ENCODE data around the gene AMOTL2. TPM values are rescaled to one million over a fixed set of nuclear protein-coding genes. Genes with fewer than 3 reads are reported as not detected.

The AMOTL2 gene
- total and polyA plus RNA-seq, 2 donors (not counting 1 experiment from before 2014, with no cell fraction given), result not detected

DNA sequence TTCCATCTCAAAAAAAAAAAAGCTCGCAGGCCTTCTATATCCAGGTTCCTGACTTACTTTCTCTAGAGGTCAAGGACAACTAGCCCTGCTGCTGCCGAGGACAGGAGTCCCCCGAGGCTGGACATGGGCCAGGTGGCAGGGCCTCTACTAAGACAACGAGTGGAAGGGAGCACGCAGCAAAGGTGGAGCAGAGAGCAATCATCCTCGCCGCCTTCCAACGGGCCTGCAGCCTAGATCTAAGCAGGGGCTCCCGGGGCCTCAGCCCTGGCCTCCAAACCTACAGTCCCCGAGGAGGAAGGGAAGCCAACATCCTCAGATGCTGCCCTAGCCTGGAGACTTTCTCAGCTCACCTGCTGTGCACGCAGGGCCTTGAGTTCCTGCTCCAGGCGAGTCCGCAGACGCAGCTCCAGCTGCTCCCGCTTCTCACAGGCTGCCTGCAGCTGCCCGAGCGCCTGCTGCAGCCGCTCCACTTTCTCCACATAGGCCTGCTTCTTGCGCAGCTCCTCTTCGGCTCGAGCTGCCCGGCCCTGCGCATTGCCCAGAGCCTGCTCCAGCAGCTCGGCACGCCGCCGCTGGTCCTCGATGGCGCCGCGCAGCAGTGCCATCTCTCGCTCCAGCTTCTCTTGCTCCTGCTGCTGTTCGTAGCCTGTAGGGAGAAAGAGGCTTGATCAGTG is 12.9 kb downstream of the AMOTL2 start:
- Histone ChIP-seq H3K4me3 (ENCODE audit: control extremely low read depth in 1 of 5, extremely low read depth in 1 of 5, insufficient read depth in 1 of 5, low read depth in 2 of 5, low read length in 4 of 5) (no peak overlapping the region), H3K4me2 (replicated peaks; ENCODE audit: low read depth, low read length, poor library complexity, severe bottlenecking) (no peak overlapping the region), H3K79me2 (ENCODE audit: control insufficient read depth, insufficient read depth, low read length) (no peaks in the 10 kb centered on the region), H3K27ac (ENCODE audit: low read length in 2 of 2) (no peak overlapping the region), H2AFZ (ENCODE audit: insufficient read depth, low read depth, low read length, poor library complexity, severe bottlenecking) (no peak overlapping the region), H3K4me1 (ENCODE audit: control insufficient read depth in 2 of 2, insufficient read depth in 2 of 2, low read length in 2 of 2) (peaks cover 0 to 3% of the 10 kb centered on the region in 2 donors), H3K27me3 (replicated peaks in 1 of 4; ENCODE audit: control extremely low read depth in 1 of 4, control insufficient read depth in 3 of 4, insufficient read depth in 4 of 4, low read length in 3 of 4) (peaks cover 0 to 25% (median 2%) of the 10 kb centered on the region in 4 experiments), H3K36me3 (replicated peaks in 1 of 2; ENCODE audit: control extremely low read depth in 1 of 2, control insufficient read depth in 1 of 2, extremely low read depth in 1 of 2, insufficient read depth in 2 of 2, low read length in 1 of 2) (no peaks in the 10 kb centered on the region), H3K9ac (ENCODE audit: low read length) (no peak overlapping the region), H4K20me1 (ENCODE audit: control insufficient read depth, insufficient read depth, low read length, poor library complexity, severe bottlenecking) (no peaks in the 10 kb centered on the region), H3K9me3 (ENCODE audit: control extremely low read depth in 1 of 3, control insufficient read depth in 2 of 3, insufficient read depth in 1 of 3, low read length in 2 of 3) (no peaks in the 10 kb centered on the region)
- no peak for TF ChIP-seq EZH2 (IDR thresholded peaks at IDR 0.05; ENCODE audit: borderline replicate concordance, insufficient read depth, low read depth, low read length, poor library complexity, severe bottlenecking)
- TF ChIP-seq, protein P1, sequence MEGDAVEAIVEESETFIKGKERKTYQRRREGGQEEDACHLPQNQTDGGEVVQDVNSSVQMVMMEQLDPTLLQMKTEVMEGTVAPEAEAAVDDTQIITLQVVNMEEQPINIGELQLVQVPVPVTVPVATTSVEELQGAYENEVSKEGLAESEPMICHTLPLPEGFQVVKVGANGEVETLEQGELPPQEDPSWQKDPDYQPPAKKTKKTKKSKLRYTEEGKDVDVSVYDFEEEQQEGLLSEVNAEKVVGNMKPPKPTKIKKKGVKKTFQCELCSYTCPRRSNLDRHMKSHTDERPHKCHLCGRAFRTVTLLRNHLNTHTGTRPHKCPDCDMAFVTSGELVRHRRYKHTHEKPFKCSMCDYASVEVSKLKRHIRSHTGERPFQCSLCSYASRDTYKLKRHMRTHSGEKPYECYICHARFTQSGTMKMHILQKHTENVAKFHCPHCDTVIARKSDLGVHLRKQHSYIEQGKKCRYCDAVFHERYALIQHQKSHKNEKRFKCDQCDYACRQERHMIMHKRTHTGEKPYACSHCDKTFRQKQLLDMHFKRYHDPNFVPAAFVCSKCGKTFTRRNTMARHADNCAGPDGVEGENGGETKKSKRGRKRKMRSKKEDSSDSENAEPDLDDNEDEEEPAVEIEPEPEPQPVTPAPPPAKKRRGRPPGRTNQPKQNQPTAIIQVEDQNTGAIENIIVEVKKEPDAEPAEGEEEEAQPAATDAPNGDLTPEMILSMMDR (IDR thresholded peaks at IDR 0.05), result no peak
- intact Hi-C loops (cut with micrococcal nuclease), result no loop called here
- Mint-ChIP-seq H3K27ac (no peak overlapping the region), H3K4me3 (no peak overlapping the region), H3K27me3 (peaks cover 40% of the 10 kb centered on the region), H3K4me1 (peaks cover 13% of the 10 kb centered on the region), H3K9me3 (ENCODE audit: insufficient read depth) (no peaks in the 10 kb centered on the region)
- no peak for ATAC-seq (ENCODE audit: low read depth)
- CTCF ChIA-PET, result no interaction called here
- 95% methylated on average over 27 of the region's 33 CpGs for WGBS (ENCODE audit: insufficient coverage)
- DNase-seq, result no peak
- POLR2A ChIA-PET, result no interaction called here

DNA sequence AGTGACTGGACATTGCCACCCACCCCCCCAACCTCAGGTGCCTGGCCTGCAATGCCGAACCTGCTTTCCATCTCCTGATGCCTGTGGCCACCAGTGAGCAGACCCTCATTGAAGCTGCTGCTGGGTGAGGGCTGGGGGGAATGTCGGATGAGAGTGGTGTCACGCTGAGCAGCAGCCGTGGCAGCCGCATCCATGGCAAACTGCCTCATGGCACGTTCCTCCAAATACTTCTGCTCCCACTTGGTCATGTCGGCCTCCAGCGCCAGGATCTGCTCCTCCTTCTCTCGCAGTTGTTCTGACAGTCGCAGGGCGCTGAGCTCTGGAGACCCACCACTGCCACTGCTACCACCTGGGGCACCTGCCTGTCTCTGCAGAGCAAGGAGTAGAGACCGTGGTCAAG is 14.2 kb downstream of the AMOTL2 start:
- intact Hi-C loops (cut with micrococcal nuclease), result no loop called here
- TF ChIP-seq, protein P1 (IDR thresholded peaks at IDR 0.05), result no peak
- no peak for TF ChIP-seq EZH2 (IDR thresholded peaks at IDR 0.05; ENCODE audit: borderline replicate concordance, insufficient read depth, low read depth, low read length, poor library complexity, severe bottlenecking)

More for the DNA sequence above, 14.2 kb downstream of the AMOTL2 start:
- H4K20me1 ChIP-seq (ENCODE audit: control insufficient read depth, insufficient read depth, low read length, poor library complexity, severe bottlenecking), result no peaks in the 10 kb centered on the region
- H3K4me2 ChIP-seq (replicated peaks; ENCODE audit: low read depth, low read length, poor library complexity, severe bottlenecking), result no peak overlapping the region
- WGBS (ENCODE audit: insufficient coverage), result 96% methylated on average over 12 of the region's 12 CpGs
- no peak overlapping the region for H3K27ac ChIP-seq (ENCODE audit: low read length in 2 of 2)
- H3K27me3 Mint-ChIP-seq, result peaks cover 31% of the 10 kb centered on the region
- H3K9me3 ChIP-seq (ENCODE audit: control extremely low read depth in 1 of 3, control insufficient read depth in 2 of 3, insufficient read depth in 1 of 3, low read length in 2 of 3), result no peaks in the 10 kb centered on the region
- peaks cover 11% of the 10 kb centered on the region for H3K4me1 Mint-ChIP-seq
- H3K36me3 ChIP-seq (replicated peaks in 1 of 2; ENCODE audit: control extremely low read depth in 1 of 2, control insufficient read depth in 1 of 2, extremely low read depth in 1 of 2, insufficient read depth in 2 of 2, low read length in 1 of 2), result no peaks in the 10 kb centered on the region
- no peak overlapping the region for H3K4me3 ChIP-seq (ENCODE audit: control extremely low read depth in 1 of 5, extremely low read depth in 1 of 5, insufficient read depth in 1 of 5, low read depth in 2 of 5, low read length in 4 of 5)
- no peak overlapping the region for H3K27ac Mint-ChIP-seq
- H3K4me1 ChIP-seq (ENCODE audit: control insufficient read depth in 2 of 2, insufficient read depth in 2 of 2, low read length in 2 of 2), result peaks cover 0 to 3% of the 10 kb centered on the region in 2 donors
- POLR2A ChIA-PET, result no interaction called here
- no peak overlapping the region for H2AFZ ChIP-seq (ENCODE audit: insufficient read depth, low read depth, low read length, poor library complexity, severe bottlenecking)
- DNase-seq, result no peak
- CTCF ChIA-PET, result interaction anchor here (0.7 kb wide), 1 partner anchor 113 kb away, joined by 3 read pairs; no protein-coding TSS in a partner anchor
- H3K27me3 ChIP-seq (replicated peaks in 1 of 4; ENCODE audit: control extremely low read depth in 1 of 4, control insufficient read depth in 3 of 4, insufficient read depth in 4 of 4, low read length in 3 of 4), result peaks cover 0 to 19% (median 2%) of the 10 kb centered on the region in 4 experiments
- no peak overlapping the region for H3K4me3 Mint-ChIP-seq
- H3K9me3 Mint-ChIP-seq (ENCODE audit: insufficient read depth), result no peaks in the 10 kb centered on the region
- ATAC-seq (ENCODE audit: low read depth), result no peak
- no peak overlapping the region for H3K9ac ChIP-seq (ENCODE audit: low read length)
- H3K79me2 ChIP-seq (ENCODE audit: control insufficient read depth, insufficient read depth, low read length), result no peaks in the 10 kb centered on the region
